Measurements from ENCODE around the gene CCNH.

Gene CCNH

DNA sequence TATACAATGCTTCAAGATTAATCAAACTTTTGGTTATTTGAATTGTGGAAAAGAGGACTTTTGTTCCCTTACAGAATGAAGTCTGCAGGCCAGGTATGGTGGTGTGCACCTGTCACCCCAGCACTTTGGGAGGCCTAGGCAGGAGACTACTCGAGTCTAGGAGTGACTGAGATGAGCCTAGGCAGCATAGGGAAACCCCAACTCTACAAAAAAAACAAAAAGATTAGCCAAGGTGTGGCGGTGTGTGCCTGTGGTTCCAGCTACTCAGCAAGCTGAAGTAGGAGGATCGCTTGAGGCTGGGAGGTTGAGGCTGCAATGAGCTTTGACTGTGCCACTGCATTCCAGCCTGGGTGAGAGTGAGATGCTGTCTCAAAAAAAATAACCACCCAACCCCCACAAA lies 9.3 kb downstream of the CCNH start:
- no peak for DNase-seq (ENCODE audit: low spot score)

DNA sequence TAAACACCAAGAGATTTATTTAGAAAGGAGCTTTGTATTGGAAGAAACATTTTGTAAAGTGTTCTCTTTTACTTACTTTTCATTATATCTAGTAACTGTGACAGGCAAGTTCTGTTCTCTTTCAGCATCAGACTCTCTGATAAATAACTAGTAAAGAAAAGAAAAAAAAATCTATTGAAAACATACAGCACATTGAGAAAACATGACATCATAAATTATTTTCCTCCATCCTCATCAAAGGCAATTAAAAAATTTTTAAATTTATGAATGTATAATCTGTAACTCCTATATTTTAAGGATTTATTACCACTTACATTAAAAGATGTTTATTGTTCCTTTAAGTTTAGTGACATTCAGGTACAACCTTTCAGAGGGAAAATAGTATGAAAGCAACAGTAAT lies 11.1 kb downstream of the CCNH start:
- no peak for DNase-seq (ENCODE audit: low spot score)

DNA sequence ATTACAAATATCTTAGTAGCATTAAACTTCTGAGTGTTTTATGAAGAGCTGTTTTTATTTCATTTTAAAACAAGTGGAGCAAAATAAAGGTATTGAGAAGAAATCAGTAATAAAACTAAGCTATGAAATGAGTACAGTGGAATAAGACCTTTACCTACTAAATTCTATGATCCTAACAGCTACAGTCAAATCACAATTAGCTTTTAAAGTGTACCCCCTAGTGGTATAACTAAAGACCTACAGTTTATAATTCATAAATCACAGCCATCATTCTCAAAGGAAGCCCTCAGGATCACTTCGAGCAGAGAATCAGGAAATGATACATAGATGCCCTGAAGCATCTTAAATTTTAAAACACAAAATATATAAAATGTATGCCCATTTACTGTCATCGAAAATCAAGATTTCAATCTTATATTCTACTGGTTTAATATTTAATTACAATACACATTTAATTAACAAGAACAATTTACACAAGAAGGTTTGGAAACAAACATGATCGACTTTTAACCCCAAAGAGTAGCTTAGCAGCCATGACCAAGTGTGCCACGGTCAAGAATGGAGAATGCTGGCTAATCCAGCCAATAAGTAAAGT lies 12.3 kb downstream of the CCNH start:
- DNase-seq (ENCODE audit: low spot score), result peak; percentile 48

DNA sequence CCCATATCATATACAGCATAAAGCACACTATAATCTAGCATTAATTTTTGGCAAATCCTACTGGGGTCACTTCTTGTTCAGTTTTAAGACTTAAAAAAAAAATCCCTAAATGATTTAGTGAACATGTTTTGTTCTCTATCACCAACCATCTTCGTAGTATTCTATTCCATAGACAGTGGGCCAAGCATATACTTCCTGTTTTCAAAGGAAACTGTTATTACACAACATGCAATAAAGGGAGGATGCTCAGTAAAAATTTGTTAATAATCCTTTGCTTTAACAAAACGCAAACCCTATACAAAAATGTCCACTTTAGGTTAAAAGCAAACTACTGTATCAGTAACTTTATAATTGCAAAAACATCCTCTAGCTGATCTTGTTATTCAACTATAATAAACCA lies 13.0 kb downstream of the CCNH start:
- DNase-seq (ENCODE audit: low spot score), result no peak

DNA sequence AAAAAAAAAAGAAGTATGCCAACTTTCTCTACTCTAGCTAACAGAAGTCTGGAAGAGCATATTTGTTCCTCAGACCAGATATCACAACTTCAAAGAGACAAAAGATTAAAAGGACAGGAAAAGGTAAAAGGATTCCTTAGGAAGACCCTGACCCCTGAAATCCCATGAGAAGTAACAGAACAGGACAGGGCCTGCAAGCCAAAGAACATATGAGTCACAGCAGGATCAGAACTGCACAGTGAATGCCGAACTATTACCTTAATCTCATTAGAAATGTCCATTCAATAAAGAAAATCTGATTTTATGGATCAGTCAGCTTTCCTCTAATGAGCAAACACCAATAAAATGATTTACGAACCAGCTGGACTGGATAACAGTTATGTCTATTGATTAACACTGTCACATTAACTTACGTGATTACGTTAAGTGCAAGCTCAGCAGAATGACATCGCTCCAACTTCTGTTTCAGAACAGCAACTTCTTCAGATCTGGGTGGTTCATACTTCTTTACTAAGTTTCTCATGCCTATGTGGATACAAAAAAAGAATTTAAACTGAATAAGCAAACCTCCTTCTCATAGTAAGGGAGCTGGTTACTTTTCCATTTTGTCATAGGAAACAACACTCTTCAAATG lies 13.6 kb downstream of the CCNH start:
- no peak for DNase-seq (ENCODE audit: low spot score)

DNA sequence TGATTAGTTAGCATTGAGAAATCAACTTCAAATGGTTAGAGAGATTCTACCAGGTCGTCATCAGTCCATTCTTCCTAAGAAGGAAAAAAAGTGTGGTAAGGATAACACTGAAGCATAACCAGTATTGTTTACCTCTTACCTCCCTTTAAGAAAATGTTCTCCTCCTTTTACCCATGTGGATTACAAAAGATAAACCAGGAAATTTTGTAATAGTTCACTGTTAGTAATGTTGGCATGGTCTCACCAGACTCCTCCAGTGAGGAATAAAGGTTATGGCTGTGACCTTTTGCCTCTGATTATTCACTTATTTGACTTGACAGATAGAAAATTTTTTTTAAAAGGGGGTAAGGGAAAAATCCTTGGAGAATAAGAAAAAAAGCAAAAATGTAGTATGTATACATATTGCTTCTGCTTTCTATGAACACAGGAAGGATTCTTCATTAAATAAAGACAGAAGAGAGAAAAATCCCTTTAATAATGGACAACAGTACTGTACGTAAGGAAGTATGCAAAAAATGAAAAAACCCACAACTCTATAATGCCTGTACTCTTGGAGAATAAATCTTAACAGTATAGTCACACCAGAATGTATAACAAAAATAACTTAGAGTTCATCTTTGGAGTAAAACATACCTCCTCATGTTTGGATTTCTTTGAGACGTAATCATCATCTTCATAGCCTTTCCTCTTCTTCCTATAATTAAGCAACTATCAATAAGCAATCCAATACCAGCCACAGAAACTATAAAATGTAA lies 18.1 kb downstream of the CCNH start:
- no peak for DNase-seq (ENCODE audit: low spot score)

DNA sequence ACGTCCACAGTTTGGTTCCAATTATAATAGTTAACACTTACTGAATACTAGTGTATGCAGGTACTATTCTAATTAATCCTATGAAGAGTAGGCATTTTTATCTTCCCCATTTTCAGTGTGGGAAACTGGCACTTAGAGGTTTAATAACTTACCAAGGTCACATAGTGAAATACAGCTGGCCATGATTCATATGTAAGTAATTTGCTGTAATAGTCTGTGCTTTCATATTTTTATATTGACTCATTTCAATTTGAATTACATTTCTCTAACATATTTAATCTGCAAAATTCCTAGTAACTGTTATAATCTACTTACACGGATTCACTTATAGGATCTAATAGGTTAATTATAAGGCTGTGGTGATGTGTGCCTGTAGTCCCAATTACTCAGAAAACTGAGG lies 19.4 kb downstream of the CCNH start:
- peak; percentile 2 for DNase-seq (ENCODE audit: low spot score)

DNA sequence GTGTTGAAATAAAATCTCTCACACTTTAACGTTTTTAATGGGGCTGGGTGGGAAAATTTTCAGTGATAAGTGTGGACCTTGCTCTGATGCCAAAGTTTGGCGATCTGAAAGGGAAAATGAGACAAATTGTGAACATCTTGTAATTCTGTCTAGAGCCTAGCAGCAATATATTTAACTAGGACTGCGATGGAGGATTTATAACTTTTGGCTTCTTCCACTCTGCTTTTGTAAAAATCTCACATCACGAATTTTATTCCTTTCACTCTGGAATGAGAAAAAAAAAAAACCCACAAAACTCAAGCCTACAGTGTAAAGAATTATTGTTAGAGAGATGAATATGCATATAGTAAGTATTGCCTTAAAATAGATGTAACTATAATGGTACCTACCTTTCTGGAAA lies 19.9 kb downstream of the CCNH start:
- DNase-seq (ENCODE audit: low spot score), result no peak

DNA sequence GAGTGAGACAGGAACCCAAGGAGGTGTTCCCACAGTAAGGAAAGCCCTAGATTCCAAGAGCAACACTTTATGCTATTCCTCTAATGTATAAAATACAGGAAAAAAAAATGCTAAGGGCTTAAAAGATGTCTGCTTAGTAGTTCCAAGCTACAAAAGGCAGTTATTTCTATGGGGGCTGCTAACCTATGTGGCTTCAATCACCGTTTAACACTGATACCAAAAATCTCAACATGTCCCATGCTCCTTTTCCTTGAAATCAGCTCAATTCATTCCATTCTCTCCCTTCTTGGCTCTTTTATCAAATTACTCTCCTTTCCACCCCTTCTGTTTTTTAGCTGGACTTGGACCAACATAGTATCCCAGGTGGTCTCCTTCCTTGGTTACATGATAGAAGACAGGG lies 20.6 kb downstream of the CCNH start:
- DNase-seq (ENCODE audit: low spot score), result no peak

DNA sequence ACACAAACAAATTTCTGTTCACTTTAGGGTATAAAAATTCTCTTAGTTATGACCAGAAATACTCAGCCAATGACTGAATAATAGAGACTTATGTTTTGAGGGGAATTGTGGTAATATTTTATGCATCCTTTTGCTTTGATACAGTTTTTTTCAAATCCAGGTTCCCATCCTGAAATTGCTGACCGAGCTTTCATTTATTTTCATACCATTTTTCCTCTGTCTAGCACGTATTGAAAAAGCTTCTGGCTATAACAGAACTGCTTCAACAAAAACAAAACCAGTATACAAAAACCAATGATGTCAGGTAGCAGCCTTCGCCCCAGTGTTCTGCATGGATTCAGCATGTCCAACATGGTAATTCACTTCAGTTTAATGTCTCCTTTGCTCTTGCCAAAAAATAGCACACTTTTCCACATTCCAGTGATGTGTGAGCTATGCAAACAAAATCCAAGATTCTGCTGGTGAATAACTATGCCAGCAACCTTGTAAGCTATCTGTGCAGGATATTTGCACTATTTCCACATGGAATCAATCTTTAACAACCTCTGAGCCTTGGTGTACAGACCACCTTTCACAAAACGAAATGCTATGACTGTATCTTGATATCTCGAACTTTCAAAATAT lies 22.0 kb downstream of the CCNH start:
- no peak for DNase-seq (ENCODE audit: low spot score)

DNA sequence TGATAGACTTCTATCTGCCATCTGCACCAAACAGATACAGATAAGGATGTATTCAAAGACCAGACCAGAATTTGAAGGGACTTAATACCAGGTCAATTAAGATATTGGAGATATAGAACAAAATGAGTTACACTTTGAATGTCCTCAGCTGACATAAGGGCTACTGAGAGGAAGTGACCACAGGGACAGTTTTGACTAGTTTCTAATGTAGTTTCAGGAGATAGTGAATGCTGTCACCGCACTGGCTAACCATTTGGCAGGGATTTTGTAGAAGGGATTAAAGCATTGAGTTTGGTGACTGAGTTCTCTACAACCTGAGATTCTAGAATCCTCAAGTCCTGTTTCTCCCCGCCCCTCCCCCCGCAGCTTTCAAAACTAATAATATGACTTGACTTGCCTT lies 22.7 kb downstream of the CCNH start:
- DNase-seq (ENCODE audit: low spot score), result no peak

DNA sequence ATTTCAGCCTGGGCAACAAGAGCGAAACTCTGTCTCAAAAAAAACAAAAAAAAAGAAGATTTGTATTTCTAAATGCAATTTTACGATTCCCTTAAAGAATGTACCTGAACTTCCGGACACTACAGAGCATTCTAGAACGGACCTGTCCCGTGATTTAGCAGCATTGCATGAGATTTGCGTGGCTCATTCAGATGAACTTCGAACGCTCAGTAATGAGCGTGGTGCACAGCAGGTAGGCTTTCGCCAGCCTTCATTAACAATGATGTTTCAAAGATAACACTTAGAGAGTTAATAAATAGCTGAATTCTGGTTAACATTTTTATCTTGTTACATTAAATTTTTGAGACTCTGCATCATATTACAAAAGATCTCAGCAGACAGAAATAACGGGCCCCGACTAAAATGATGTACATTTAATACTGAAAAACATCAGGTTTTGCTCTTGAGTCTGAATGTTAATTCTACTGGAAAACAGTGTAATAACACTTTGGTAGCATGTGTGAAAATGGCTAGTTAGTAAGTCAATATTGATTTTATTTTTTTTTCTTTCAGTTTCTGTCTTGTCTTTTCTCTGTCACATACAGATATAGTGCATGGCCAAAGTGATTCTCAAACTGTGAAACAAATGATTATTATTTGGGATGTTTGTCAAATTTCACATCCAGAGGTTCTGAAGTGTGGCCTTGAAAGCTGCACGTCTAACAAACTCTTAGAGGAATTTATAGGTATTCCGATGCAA lies 23.3 kb downstream of the CCNH start:
- no peak for DNase-seq (ENCODE audit: low spot score)

DNA sequence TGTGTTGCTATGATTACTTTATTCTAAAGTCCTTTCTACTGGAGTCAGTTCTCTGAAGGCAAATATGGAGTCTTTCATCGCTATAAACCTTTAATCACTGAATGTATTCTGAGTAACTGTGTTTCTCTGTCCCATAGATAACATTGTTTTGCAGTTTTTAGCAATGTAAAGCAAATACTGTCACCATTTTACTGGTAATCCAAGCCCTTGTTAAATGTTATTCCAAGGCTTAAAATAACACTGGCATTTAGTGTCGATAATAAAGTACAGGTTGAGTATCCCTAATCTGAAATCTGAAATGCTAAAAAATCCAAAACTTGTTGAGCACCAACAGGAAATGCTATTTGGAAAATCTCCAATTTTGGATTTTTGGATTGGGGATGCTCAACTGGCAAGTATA lies 24.6 kb downstream of the CCNH start:
- DNase-seq (ENCODE audit: low spot score), result no peak

DNA sequence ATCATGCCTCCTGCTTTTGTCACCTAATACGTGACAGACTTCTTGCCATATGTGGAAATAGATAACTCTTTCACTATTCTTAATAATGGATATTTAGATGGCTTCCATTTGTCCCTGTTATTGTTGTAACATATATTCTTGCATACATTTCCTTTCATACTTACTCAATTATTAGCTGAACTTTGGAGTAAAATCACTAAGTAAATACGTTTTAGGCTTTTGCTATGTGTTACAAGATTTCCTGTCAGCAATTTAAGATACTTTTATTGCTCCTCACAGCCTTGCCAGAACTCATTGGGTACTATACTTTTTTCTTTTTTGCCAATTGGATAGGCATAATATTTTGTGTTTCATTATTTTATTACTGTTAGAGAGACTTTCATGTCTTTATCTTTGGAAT lies 26.9 kb downstream of the CCNH start:
- no peak for DNase-seq (ENCODE audit: low spot score)

DNA sequence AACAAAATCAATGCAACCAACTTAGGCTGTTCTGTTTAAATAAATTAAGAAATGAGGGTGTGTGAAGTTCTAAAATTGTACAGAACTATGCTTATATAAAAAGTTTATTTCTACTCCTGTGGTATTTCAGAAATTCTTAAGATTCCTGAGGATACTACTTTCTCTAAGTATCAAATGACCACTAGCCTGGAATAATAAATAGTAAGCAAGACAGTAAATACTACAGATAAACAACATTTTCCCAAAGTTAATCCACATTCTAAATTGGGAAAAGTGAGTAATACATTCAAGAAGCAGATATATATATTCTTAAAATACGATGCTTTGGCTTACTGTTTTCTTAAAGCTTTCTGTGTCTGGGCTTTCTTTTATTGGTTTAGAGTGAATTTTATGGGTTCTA lies 29.5 kb downstream of the CCNH start:
- no peak for DNase-seq (ENCODE audit: low spot score)

DNA sequence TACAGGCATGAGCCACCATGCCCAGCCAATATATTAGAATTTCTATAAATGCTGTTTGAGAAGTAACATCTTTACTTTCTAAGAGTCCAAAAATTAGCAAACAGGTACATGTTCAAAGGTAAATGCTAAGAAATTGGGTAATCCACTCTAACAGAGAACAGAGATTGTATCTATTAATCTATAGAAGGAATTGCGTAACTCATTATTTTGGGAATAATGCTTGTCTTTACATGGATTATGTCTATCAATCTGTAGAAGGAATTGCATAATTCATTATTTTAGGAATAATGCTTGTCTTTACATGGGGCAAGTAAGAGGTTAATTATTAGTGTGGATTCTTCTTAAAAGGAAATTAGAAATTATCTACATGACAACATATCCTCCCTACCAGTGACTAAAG lies 30.5 kb downstream of the CCNH start:
- no peak for DNase-seq (ENCODE audit: low spot score)

DNA sequence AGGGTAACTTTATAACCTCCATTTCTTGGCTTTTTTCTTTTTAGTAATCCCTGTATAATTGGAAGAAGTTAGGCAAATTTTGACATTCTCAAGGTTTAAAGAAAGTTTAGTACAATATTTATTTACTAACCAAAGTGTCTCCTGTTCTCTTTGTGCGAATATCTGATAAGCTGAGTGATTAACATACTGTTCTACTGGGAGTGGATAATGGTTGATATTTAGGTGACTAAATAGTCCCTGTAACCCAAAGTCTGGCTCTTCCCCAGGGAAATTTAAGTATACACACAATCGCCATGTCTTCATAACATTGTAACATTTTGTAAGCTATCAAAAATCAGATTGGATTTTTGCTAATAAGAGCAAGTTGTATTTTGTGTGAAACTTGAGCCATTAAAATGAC lies 40.0 kb downstream of the CCNH start:
- no peak for DNase-seq (ENCODE audit: low spot score)

DNA sequence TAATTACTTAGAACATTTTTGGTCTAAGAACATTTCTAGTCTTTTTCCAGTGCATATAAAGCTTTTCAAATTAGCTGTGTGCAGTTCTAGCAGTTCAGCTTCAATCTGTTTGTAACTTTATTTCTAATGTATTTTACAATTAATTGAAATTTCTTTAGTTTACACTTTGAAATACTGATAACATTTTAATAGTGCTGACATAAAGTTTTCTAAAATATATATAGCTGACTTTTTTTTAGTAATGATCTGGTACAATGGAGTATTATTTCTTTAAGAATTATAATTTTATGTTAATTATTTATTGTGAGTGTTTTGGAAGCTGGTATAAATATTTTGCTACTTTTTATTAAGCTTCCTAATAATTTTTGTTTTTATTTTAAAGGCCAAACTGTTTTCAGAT lies 43.3 kb downstream of the CCNH start:
- DNase-seq (ENCODE audit: low spot score), result no peak

DNA sequence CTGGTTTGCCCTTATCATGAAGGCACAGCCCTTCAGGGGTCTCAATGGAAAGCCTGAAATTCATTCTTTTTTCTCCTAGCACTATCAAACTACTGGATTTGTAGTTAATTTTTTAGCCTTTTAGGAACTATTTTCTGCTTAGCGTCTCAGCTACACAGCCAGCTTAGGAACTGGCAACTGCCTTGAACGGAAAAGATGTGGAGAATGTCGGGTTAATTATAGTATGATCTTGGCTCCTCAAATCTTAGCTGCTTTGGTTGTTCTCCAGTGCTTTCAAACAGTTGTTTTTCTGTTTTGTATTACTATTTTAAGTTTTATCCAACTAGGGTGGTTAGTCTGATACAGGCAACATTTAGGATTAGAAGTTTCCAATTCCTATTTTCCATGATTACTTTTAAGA lies 44.1 kb downstream of the CCNH start:
- DNase-seq (ENCODE audit: low spot score), result no peak

DNA sequence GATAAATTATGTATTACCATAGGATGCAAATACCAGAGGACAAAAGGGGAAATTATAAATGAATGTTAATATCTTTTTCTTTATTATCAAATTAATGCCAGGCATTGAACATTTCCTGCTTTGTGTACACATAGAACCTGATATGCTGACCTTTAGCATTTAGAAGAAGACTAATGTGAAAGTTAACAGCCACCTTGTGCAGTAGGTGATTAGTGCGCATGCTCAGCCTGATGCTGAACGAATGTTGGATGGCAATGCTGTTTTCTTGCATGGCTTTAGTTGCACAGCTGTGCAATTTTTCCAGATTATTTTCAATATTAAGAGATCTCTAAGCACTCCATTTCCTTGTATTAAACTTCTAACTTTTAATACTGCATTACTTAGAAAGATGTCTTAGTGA lies 45.5 kb downstream of the CCNH start:
- DNase-seq (ENCODE audit: low spot score), result no peak

DNA sequence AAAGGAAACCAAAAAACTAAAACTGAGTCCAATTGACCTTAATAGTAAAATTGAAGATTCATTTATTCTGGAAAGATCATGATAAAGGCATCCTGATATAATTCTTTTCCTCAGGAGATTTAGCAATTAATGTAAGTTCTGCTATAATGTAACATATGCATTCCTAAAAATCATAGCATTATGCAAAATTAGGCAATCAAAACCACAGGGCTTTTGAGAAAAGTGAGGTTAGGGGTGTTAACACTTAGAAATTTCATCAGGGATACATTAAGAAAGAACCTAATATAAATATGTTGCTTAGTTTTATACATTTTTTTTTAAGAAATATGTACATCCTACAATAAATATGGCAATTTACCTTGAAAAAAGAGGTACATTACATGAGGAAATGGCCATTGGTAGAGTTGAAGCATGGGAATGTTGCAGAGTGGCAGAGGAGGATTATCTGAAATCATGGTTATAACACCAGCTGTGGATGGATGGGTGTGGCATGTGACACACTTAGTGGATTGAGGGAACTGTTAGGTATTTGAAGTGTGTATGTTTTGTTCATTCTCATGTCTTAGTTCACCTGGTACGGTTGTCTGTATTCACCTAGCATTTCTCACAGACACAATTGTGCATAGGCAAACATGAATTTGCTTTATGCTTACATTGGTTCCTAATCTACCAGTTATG lies 51.1 kb downstream of the CCNH start:
- peak; percentile 0 for DNase-seq (ENCODE audit: low spot score)

DNA sequence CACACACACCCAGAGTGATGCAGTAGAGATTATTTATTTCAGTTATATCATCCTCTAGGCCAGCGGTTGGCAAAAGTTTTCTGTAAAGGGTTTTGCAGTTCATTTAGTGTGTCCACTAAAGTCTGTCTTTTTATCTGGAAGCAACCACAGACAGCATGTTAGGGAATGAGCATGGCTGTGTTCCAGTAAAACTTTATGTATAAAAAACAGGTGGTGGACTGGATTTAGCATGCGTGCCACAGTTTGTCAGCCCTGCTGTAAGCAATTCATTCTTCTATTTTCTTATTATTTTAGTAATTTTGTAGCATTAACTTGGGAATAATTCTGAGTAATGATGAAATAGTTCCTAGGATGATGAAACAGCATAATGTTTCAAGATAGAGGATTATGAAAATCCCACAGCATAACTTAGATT lies 51.7 kb downstream of the CCNH start:
- no peak for DNase-seq (ENCODE audit: low spot score)

All from SW480 (cell line).